ENCODE data around the gene ZNF416. TPM values are rescaled to one million over a fixed set of nuclear protein-coding genes. Genes with fewer than 3 reads are reported as not detected.

ZNF416 gene
- total RNA-seq (2014; rRNA removed; shearing (Covaris generic)) = 5.0 and 6.9 TPM in 2 replicates

DNA sequence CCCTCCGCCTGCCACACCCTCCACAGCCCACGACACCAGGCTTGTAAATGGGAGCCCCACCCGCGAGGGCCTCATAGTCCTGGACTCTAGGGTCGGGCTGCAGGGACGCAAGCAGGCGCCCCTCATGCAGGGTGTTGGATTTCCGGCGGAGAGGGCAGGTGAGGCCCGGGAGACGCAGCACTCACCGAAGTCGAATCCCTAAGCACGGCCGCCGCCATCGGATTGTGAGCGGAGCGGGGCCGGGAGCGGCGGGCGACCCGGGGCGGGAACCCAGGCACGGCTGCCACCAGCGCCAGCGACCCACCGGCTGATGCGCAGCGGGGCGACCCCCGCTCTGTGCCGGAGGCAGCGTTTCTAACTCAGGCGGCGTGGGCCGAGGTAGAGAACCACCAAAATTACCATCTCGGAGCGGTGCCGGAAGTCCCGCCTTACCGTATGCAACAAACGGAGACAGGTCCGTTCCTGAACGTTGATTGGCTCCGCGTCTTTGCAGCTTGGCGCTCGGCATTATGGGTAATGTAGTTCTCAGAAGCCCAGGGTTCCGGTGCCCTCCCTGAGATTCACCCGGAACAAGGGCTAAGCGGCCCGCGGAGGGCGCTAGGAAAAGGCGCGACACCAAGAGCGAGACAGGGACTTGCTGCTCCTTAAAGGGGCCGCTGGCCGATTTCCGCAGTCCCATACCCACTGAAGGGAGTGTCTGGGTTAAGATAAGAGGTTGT is at the start of gene ZNF416:
TSS of gene ZNF416 (minus strand) at position 425 of the 719 bp plus-strand sequence. CDS start at position 218, 207 bp downstream.
- DNase-seq (ENCODE audit: low read depth) = peak; percentile 99

DNA sequence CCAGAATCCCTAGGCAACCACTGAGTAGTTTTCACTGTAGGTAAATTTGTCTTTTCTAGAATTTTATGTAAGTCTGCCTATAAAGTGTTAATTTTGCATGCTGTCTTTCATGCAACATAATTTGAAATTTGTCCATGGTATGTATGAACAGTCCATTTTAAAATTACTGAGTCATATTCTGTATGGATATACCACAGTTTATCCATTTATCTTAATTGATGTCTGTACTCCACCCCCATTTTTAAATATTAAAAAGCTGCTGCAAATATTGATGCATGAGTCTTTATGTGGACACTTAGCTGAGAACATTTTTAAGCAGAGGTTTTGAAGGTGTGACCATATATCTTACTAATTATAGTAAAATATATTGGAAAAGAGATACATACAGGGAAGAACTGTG is 44.4 kb upstream of the ZNF416 start:
- no peak for DNase-seq (ENCODE audit: low read depth)

DNA sequence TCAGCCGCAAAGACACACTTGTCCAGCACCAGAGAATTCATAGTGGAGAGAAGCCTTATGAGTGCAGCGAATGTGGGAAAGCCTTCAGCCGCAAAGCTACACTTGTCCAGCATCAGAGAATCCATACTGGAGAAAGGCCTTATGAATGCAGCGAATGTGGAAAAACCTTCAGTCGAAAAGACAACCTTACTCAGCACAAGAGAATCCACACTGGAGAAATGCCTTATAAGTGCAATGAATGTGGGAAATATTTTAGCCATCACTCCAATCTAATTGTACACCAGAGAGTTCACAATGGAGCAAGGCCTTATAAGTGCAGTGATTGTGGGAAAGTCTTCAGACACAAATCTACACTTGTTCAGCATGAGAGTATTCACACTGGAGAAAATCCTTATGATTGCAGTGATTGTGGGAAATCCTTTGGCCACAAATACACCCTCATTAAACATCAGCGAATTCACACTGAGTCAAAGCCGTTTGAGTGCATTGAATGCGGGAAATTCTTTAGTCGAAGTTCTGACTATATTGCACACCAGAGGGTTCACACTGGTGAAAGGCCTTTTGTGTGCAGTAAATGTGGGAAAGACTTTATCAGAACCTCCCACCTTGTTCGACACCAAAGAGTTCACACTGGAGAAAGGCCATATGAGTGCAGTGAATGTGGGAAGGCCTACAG is 42.1 kb upstream of the ZNF416 start:
- DNase-seq (ENCODE audit: low read depth) = peak; percentile 14

DNA sequence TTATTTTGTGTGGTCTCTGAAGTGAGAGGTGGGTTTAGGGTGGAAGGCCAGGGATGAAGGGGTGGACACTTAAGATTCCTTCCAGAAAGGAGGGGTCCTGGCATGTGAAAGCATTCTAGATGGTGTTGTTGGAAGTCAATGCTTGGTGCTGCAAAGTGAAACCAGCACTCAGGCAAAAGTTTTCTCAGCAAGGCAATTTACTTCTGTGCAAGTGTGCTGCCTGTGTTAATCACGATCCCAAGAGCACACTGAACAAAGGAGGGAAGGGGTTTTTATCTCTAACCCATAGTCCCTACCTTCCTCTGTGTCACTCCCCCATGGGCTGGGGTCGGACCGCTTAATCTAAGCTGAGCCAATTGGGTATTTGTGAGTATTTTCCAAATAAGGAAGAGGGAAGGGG is 36.6 kb upstream of the ZNF416 start:
- peak; percentile 23 for DNase-seq (ENCODE audit: low read depth)

DNA sequence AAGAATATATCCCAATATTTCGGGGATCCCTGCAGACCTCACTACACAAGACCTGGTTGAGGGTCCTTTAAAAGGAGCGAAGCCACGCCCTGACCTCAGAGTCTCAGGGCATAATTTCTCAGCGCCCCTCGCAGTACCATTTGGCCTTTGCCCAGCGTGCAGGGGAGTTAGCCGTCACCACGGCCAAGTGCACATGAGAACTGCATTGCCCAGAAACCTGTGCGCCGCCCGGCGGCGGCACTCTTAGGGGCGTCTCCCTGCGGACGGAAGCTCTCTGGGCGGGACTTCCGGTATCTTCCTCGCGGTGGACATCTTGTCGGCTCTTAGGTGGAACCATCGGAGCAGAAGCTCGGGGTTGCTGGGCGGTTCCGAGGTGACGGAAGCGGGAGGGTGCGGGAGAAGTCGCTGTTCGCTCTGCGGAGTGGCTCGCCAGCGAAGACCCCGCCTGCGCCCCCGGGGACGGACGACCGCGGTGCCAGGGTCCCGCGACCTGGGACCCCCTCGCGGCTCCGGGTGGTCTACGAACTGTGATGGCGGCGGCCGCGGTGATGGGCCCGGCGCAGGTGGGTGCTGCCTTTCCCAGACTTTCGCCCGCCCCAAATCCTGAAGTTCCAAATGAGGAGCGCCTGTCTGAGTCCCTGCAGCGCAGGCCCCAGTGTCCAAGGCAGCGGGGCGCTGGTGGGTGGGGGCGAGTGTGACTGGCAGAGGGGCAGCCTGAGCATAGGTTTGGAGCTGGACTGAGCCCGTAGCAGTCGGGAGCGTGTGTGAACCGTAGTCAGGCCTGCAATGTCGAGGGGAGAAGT is 35.4 kb upstream of the ZNF416 start, which contains the start of gene ZNF134:
TSS of gene ZNF134 (plus strand) at position 302 of the 803 bp plus-strand sequence. CDS start 5,227 bp downstream, outside the sequence.
- DNase-seq (ENCODE audit: low read depth) = peak; percentile 89

DNA sequence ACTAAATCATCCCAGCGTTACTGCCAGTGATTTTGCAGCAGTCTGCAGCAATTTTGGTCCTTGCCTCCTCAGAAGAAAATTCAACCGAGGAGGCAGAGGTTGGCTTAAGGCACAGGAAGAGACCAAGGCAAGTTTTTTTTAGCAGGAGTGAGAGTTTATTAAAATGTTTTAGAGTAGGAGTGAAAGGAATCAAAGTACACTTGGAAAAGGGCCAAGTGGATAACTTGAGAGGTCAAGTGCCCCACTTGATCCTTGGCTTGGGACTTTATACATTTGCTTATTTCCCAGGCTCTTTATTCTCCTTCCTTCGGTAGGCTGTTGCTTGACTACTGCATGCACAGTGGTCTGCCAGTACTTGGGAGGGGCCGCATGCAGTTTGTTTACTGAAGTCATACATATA is 32.4 kb upstream of the ZNF416 start:
- DNase-seq (ENCODE audit: low read depth) = no peak

DNA sequence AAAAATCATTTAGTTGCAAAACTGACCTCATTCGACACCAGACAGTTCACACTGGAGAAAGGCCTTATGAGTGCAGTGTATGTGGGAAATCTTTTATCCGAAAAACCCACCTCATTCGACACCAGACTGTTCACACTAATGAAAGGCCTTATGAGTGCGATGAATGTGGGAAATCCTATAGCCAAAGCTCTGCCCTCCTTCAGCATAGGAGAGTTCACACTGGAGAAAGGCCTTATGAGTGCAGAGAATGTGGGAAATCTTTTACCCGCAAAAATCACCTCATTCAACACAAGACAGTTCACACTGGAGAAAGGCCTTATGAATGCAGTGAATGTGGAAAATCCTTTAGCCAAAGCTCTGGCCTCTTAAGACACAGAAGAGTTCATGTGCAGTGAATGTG is 28.2 kb upstream of the ZNF416 start:
- no peak for DNase-seq (ENCODE audit: low read depth)

DNA sequence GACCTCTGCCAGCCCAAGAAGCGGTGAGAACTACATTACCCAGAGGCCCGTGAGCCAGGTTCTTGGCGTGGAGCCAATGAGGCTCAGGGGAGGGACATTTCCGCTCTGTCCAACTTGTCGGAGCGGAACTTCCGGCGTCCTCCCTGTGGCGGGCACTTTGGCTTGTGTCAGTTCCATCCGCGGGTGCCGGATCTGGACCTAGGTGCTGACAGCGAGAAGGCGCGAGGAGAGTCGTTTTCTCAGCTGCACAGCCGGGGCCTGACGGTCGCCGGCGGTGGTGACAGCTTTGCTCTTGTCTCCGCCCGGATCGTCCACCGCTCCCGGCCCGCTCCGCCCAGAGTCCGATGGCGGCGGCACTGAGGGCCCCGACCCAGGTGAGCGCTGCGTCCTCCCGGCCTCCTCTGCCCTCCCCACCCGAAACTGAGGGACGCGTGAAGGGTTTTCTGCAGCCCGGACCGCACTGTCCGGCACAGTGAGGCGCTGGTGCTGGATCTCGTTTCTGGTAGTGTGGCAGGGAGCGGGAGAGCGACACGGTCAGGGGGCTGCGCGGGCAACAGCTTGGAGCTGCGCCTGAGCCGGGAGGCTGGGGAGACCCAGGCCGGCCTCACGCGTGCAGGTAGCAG is 21.2 kb upstream of the ZNF416 start, which contains the start of gene ZNF530:
TSS of gene ZNF530 (plus strand) at position 125 of the 623 bp plus-strand sequence. CDS start 4,461 bp downstream, outside the sequence.
- DNase-seq (ENCODE audit: low read depth) = peak; percentile 93

DNA sequence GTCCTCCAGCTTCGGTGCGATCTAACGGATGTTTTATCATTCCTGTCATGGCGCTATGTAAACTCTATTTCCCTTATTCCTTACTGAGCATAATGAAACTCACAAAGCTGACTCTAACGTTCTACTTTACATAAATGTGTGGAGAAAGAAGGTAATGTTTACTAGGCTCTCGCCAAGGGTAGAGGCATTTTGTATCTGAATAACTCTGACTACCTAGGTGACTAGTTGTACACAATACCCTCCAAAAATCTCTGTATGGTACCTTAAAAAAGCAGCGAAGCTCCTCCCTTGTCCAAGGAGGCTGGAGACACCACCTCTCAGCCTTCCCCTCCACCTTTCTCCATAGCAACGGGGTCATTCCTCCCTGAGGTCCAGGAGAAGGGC is 20.7 kb upstream of the ZNF416 start:
- no peak for DNase-seq (ENCODE audit: low read depth)

DNA sequence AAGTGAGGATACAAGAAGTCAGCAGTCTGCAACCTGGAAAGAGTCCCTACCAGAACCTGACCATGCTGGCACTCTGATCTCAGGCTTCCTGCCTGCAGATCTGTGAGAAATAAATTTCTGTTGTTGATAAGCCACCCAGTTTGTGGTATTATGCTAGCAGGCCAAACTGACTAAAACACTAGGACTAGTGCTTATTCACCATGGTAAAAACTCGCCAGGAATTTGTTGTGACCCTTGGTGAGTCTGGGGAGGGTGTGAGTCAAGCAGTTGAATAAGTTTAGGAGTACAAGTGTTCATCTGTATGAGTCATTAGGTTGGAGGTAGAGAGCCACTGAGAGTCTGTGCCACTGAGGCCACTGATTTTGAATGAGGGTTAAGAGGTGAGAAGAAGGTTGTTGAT is 8.8 kb upstream of the ZNF416 start:
- DNase-seq (ENCODE audit: low read depth) = peak; percentile 91

DNA sequence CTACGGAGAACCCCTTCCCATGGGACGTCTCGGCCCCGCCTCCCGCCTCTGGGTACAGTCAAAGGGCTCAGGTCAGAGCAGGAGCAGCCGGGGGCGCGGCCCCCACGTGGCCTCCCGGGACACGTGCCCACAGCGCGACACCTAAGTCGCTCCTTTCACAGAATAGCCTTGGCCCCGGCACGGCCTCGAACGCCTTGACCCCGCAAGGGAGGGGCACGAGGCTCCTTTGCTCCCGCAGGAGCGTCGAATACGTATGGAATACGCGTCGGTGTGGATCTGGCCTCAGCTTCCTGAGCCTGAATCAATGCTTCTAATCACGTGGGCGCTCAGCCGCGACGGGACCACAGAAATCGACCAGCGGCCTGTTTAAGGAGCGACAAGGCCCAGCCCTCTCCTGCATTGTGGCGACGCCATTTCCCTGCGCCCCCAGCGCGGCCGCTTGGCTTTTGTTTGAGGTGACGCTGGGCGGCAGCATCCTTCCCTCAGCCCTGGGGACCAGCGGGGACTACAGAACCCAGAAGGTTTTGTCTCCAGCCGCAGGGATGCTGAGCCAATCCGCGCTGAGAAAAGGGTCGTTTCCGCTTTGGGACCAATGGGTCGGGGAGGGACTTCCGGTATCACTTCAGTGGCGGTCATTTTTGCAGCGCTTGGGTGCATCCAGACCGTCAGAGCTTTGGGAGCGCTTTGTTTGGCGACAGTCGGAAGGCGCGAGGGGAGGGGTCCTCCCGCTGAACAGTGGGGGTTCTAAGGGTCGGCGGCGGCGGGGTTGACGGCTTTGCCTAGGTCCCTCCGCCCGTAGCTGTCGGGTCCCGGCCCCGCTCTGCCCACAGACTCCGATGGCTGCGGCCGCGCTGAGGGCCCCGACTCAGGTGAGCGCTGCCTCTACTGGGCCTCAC is 5.1 kb upstream of the ZNF416 start, which contains the start of gene ZIK1:
TSS of gene ZIK1 (plus strand) at position 625 of the 896 bp plus-strand sequence. CDS start at position 837, 212 bp downstream.
- DNase-seq (ENCODE audit: low read depth) = peak; percentile 93

DNA sequence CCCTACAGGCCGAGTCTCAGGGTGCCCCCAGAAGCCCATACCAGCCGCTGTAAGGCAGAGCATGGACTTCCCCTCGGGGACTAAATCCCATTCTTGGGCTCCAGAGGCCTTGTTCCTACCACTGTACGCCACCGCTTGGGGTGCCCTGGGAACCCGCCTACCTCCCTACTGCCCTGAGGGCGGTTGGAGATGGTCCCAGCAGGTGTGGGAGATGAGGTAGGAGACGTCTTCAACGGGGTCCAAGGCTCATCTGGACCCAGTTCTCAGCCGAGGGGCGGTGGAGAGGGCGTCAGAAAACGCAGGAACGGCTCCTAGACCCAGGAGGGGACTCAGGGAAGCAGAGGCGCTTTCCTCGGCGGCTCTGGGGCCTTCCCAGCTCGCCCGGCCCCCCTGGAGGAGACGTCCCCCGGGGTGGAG is 4.4 kb upstream of the ZNF416 start:
- DNase-seq (ENCODE audit: low read depth) = no peak

DNA sequence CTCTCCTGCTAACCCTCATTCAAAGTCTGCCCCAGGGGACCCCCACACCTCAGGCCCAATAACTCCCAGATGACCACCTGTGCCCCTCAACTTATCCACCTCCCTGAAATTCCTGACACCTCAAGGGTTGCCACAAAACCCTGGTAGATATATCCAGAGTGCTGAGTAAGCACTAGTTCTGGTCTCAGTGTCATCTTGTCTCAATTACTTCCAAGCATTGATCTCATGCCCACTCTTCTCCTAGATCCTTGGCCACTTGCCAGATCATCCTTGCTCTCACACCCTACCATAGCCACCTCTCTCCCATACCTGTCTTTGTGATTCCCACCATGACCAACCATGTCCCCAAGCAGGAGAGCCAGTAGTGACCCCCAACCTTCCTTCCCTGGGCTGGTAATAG is 2.0 kb downstream of the ZNF416 start:
- DNase-seq (ENCODE audit: low read depth) = no peak

DNA sequence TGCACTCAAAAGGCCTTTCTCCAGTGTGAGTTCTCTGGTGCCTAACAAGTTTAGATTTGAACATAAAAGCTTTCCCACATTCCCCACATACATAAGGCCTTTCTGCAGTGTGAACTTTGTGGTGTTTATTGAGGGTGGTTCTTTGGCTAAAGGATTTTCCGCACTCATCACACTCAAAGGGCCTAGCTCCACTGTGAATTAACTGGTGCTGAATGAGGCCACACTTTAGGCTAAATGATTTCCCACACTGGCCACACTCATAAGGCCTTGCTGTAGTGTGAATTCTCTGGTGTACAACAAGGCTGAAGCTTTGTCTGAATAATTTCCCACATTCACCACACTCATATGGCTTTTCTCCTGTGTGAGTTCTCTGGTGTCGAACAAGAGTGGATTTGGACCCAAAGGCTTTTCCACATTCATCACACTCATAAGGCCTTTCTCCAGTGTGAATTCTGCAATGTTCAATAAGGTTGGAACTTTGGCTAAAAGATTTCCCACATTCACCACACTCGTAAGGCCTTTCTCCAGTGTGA is 6.2 kb downstream of the ZNF416 start:
- DNase-seq (ENCODE audit: low read depth) = no peak

DNA sequence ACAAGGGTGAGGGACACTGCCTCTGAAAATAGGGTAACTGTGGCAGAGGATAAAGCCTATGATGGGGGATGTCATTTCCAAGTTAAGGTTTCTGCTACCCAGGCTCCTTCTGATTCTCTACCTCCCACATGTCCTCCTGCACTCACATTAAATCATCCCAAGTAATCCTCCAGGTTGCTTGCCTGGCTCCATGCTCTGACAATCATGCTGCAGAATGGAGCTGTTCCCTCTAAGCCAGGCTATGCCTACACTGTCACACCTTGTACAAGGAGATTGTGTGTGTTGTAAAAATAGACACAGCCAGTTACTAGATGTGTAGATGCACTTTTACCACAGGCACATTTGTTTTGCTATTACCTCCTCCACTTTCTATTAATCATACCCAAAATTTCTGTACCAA is 8.0 kb downstream of the ZNF416 start:
- no peak for DNase-seq (ENCODE audit: low read depth)

DNA sequence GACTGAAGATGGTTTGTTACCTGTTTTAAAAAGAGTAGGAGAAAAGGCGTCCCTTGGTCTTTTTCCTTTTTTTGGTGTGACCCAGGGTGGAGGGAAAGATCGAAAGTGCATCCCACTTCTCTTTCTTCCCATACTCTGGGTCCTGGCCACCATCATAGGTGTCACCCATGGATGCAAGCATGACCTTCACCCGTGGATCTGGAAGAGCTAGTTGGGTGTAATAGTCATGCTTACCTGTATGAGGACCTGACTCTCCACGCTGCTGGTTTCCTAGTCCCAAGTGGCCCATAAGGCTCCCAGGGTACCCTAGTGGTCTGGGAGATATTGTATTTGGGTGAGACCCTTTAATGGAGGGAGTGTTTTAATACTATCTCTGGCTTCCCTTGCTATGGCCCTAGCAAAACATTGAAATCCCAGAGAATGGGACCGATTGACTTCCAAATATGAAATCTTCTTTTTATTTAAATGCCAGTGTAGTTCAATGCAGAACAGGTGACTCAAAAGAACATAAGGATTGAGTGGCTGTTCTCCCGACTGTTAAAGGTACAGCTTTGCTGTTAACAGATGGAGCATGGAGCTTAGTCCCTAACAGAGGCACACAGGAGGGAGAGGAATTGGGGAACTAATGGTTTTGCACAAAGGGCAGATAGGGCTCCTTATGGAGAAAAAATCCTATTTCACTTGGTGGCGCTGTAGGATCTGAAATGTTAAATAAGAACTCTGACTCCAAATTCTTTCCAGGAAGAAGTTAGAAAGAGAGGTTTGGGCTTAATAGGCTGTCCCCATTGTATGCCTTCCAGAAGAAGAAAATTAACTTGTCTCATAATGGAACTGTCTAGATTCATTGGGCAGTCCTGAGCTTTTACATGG is 12.1 kb downstream of the ZNF416 start:
- peak; percentile 35 for DNase-seq (ENCODE audit: low read depth)

DNA sequence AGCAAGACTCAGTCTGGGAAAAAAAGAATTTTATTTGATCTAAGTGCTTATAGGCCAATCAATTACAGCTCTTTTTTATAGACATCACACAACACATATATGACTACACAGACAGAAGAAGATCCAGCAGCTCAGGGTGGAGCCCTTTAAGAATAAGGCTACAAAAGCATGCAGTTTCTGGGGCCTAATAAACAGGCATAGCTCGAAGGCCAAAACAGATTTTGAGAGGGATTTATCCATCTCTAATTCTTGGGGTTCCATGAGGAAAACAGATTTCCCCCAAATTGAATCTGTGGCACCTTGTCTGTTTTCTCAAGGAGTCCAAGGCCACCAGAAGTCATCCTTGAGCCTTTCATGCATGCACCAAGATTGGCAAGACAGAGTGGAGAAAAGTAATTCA is 15.2 kb downstream of the ZNF416 start:
- DNase-seq (ENCODE audit: low read depth) = no peak

DNA sequence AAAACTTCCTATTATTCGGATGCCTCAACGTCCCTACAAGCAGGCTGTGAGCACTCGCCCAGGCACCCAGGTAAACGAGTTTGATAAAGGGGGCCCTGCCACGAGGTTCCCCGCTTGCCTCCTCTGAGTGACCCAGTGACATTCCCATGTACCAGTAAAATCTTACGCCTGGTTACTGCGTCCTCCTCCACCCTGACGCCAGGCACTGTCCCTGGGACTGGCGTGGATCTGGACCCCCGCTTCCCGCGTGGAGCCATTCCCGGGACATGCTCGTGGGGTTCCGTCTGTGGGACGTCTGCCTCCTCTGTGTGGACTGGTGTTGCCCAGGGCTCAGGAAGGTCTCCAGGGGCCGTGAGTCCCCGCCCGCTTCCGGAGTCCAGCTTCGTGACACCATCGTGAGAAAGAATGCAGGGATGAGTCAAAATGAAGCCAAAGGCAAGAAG is 18.6 kb downstream of the ZNF416 start:
- DNase-seq (ENCODE audit: low read depth) = peak; percentile 92

DNA sequence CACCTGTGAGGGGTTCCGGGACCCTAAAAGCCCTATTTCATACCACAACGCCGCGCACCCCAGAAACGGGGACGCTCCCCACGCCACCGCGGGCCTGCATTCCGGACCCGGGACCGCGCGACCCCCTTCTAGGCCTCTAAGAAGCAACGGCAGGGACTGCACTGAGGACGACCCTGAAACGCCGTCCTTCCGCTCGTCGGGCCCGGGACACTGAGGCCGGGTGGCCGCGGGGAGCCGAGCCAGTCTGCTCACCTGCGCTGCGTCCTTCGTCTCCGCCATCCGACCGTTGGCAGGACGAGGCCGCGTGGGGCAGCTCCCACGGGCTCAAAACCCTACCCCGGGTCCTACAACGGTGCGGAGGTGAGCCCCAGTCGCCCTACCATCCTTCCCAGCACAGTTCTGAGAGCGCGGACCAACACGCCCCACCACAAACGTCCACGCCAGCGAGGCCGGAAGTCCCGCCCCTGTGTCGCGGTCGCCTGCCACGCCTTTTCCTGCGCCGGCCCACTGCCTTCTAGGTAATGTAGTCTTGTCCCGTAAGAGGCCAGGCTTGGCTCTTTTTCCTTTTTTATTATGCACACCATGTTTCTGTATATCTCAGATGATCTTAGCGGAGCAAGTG is 19.2 kb downstream of the ZNF416 start, which contains the start of gene ZNF550:
TSS of gene ZNF550 (minus strand) at position 460 of the 622 bp plus-strand sequence. CDS start at position 279, 181 bp downstream.
- DNase-seq (ENCODE audit: low read depth) = peak; percentile 92
